ENCODE results near the gene EML5.

The EML5 gene

DNA sequence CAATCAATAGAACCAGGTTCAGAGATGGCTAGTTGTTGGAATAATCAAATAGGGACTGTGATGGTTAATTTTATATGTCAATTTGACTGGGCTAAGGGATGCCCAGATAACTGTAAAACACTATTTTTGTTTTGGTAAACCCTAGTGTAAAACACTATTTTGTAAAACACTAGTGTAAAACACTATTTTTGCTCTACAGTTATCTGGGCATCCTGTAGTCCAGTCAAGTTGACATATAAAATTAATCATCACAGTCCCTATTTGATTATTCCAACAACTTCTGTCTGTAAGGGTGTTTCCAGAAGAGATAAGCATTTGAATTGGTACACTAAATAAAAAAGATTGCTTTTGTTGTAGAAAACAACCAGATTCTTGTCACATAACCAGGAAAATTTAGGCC, 15.6 kb upstream of the EML5 start:
- no peak overlapping the region for H3K9ac ChIP-seq (ENCODE audit: low read depth in 1 of 2, low read length in 2 of 2)
- peaks cover 0 to 2% of the 10 kb centered on the region in 2 donors for H3K9me3 ChIP-seq (ENCODE audit: control insufficient read depth in 2 of 2, low read length in 2 of 2)
- no peaks in the 10 kb centered on the region for H3K36me3 ChIP-seq (ENCODE audit: control insufficient read depth in 2 of 2, insufficient read depth in 2 of 2, low read length in 2 of 2)
- H3K27ac ChIP-seq (ENCODE audit: low read depth in 2 of 2, low read length in 2 of 2): no peak overlapping the region
- no peaks in the 10 kb centered on the region for H3K4me1 ChIP-seq (ENCODE audit: control insufficient read depth in 2 of 2, insufficient read depth in 2 of 2, low read length in 2 of 2)
- H3K4me3 ChIP-seq (ENCODE audit: low read length in 2 of 2): no peak overlapping the region
- H3K27me3 ChIP-seq (ENCODE audit: control insufficient read depth in 2 of 2, insufficient read depth in 2 of 2, low read length in 2 of 2): peaks cover 0 to 2% of the 10 kb centered on the region in 2 donors

GRCh38 chr14:88804477-88804876, 11.7 kb upstream of the EML5 start:
- Histone ChIP-seq H3K4me1 (ENCODE audit: control insufficient read depth in 2 of 2, insufficient read depth in 2 of 2, low read length in 2 of 2) (no peaks in the 10 kb centered on the region), H3K36me3 (ENCODE audit: control insufficient read depth in 2 of 2, insufficient read depth in 2 of 2, low read length in 2 of 2) (no peaks in the 10 kb centered on the region), H3K27me3 (ENCODE audit: control insufficient read depth in 2 of 2, insufficient read depth in 2 of 2, low read length in 2 of 2) (peaks cover 0 to 2% of the 10 kb centered on the region in 2 donors), H3K27ac (ENCODE audit: low read depth in 2 of 2, low read length in 2 of 2) (no peak overlapping the region), H3K9me3 (ENCODE audit: control insufficient read depth in 2 of 2, low read length in 2 of 2) (peaks cover 0 to 2% of the 10 kb centered on the region in 2 donors), H3K9ac (ENCODE audit: low read depth in 1 of 2, low read length in 2 of 2) (no peak overlapping the region), H3K4me3 (ENCODE audit: low read length in 2 of 2) (no peak overlapping the region)

GRCh38 chr14:88804035-88804434, 11.3 kb upstream of the EML5 start:
- no peaks in the 10 kb centered on the region for H3K36me3 ChIP-seq (ENCODE audit: control insufficient read depth in 2 of 2, insufficient read depth in 2 of 2, low read length in 2 of 2)
- H3K4me1 ChIP-seq (ENCODE audit: control insufficient read depth in 2 of 2, insufficient read depth in 2 of 2, low read length in 2 of 2): no peaks in the 10 kb centered on the region
- peaks cover 0 to 2% of the 10 kb centered on the region in 2 donors for H3K9me3 ChIP-seq (ENCODE audit: control insufficient read depth in 2 of 2, low read length in 2 of 2)
- H3K9ac ChIP-seq (ENCODE audit: low read depth in 1 of 2, low read length in 2 of 2): no peak overlapping the region
- no peak overlapping the region for H3K27ac ChIP-seq (ENCODE audit: low read depth in 2 of 2, low read length in 2 of 2)
- H3K4me3 ChIP-seq (ENCODE audit: low read length in 2 of 2): no peak overlapping the region
- H3K27me3 ChIP-seq (ENCODE audit: control insufficient read depth in 2 of 2, insufficient read depth in 2 of 2, low read length in 2 of 2): peaks cover 0 to 2% of the 10 kb centered on the region in 2 donors

GRCh38 chr14:88802596-88802995, 9.8 kb upstream of the EML5 start:
- Histone ChIP-seq H3K27me3 (ENCODE audit: control insufficient read depth in 2 of 2, insufficient read depth in 2 of 2, low read length in 2 of 2) (peaks cover 0 to 2% of the 10 kb centered on the region in 2 donors), H3K36me3 (ENCODE audit: control insufficient read depth in 2 of 2, insufficient read depth in 2 of 2, low read length in 2 of 2) (no peaks in the 10 kb centered on the region), H3K27ac (ENCODE audit: low read depth in 2 of 2, low read length in 2 of 2) (no peak overlapping the region), H3K9me3 (ENCODE audit: control insufficient read depth in 2 of 2, low read length in 2 of 2) (peaks cover 0 to 2% of the 10 kb centered on the region in 2 donors), H3K9ac (ENCODE audit: low read depth in 1 of 2, low read length in 2 of 2) (no peak overlapping the region), H3K4me1 (ENCODE audit: control insufficient read depth in 2 of 2, insufficient read depth in 2 of 2, low read length in 2 of 2) (no peaks in the 10 kb centered on the region), H3K4me3 (ENCODE audit: low read length in 2 of 2) (no peak overlapping the region)

DNA sequence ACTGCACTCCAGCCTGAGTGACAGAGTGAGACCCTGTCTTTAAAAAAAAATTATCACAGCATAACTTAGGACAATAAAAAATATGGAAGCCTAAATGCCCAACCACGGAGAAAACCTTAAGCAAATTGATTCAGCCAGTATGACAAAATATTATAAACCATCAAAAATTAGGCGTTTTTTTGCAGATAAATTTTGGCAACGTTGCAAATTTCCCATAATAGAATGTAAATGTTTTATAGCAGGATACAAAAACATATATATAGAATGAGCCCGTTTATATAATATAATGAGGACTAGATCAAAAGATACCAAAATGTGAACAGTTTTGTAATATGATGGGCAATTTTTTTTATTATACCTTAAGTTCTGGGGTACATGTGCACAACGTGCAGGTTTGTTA, 6.8 kb upstream of the EML5 start:
- Histone ChIP-seq H3K4me3 (ENCODE audit: low read length in 2 of 2) (no peak overlapping the region), H3K27me3 (ENCODE audit: control insufficient read depth in 2 of 2, insufficient read depth in 2 of 2, low read length in 2 of 2) (peaks cover 0 to 2% of the 10 kb centered on the region in 2 donors), H3K9ac (ENCODE audit: low read depth in 1 of 2, low read length in 2 of 2) (no peak overlapping the region), H3K4me1 (ENCODE audit: control insufficient read depth in 2 of 2, insufficient read depth in 2 of 2, low read length in 2 of 2) (no peaks in the 10 kb centered on the region), H3K36me3 (ENCODE audit: control insufficient read depth in 2 of 2, insufficient read depth in 2 of 2, low read length in 2 of 2) (no peaks in the 10 kb centered on the region), H3K27ac (ENCODE audit: low read depth in 2 of 2, low read length in 2 of 2) (no peak overlapping the region), H3K9me3 (ENCODE audit: control insufficient read depth in 2 of 2, low read length in 2 of 2) (peaks cover 0 to 2% of the 10 kb centered on the region in 2 donors)

DNA sequence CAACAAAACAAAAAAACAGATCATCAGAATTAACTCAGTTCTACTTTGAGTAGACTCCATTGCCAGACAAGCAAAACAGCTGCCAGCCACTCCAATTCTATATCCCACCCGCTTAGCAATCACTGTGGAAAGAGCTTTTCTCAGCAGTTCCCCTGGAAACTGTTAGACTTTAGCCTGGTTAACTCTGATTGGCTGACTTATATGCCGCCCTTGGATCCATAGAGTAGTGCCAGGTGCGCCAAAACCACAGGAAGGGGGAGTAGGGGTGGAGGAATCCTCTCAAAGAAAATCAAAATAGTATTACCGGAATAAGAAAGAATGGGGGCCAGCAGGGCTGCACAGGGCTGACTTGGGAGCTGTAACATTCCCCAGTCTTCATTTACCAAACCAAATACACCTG, 5.4 kb upstream of the EML5 start:
- no peak overlapping the region for H3K9ac ChIP-seq (ENCODE audit: low read depth in 1 of 2, low read length in 2 of 2)
- no peak overlapping the region for H3K27ac ChIP-seq (ENCODE audit: low read depth in 2 of 2, low read length in 2 of 2)
- peaks cover 0 to 3% of the 10 kb centered on the region in 2 donors for H3K4me1 ChIP-seq (ENCODE audit: control insufficient read depth in 2 of 2, insufficient read depth in 2 of 2, low read length in 2 of 2)
- H3K27me3 ChIP-seq (ENCODE audit: control insufficient read depth in 2 of 2, insufficient read depth in 2 of 2, low read length in 2 of 2): no peaks in the 10 kb centered on the region
- H3K9me3 ChIP-seq (ENCODE audit: control insufficient read depth in 2 of 2, low read length in 2 of 2): no peaks in the 10 kb centered on the region
- no peak overlapping the region for H3K4me3 ChIP-seq (ENCODE audit: low read length in 2 of 2)
- H3K36me3 ChIP-seq (ENCODE audit: control insufficient read depth in 2 of 2, insufficient read depth in 2 of 2, low read length in 2 of 2): no peaks in the 10 kb centered on the region

DNA sequence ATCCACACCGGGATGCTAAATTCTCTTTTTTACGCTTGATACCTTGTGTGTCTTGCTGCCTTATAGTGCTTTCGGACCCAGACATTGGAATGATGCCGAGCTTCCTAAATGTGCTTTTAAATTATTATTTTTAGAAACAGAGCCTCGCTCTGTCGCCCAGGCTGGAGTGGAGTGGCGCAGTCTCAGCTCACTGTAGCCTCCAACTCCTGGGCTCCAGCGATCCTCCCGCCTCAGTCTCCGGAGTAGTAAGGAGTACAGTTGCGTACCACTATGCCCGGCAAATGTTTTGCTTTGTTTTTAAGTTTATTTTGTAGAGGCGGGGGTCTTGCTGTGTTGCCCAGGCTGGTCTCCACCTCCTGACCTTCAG, 489 bp upstream of the EML5 start:
- Histone ChIP-seq H3K27ac (ENCODE audit: low read depth in 2 of 2, low read length in 2 of 2) (peak overlapping the region in 1 of 2 donors; percentile 61), H3K4me3 (ENCODE audit: low read length in 2 of 2) (peak overlapping the region; percentile 81 to 85), H3K9me3 (ENCODE audit: control insufficient read depth in 2 of 2, low read length in 2 of 2) (no peaks in the 10 kb centered on the region), H3K4me1 (ENCODE audit: control insufficient read depth in 2 of 2, insufficient read depth in 2 of 2, low read length in 2 of 2) (peaks cover 3 to 6% of the 10 kb centered on the region in 2 donors), H3K36me3 (ENCODE audit: control insufficient read depth in 2 of 2, insufficient read depth in 2 of 2, low read length in 2 of 2) (no peaks in the 10 kb centered on the region), H3K27me3 (ENCODE audit: control insufficient read depth in 2 of 2, insufficient read depth in 2 of 2, low read length in 2 of 2) (no peaks in the 10 kb centered on the region), H3K9ac (ENCODE audit: low read depth in 1 of 2, low read length in 2 of 2) (peak overlapping the region; percentile 68 to 77)

- Histone ChIP-seq H3K9me3 (ENCODE audit: control insufficient read depth in 2 of 2, low read length in 2 of 2) (no peaks in the 10 kb centered on the region), H3K9ac (ENCODE audit: low read depth in 1 of 2, low read length in 2 of 2) (peak overlapping the region; percentile 60 to 65), H3K4me1 (ENCODE audit: control insufficient read depth in 2 of 2, insufficient read depth in 2 of 2, low read length in 2 of 2) (peaks cover 3 to 6% of the 10 kb centered on the region in 2 donors)
These were observed 902 bp downstream of the EML5 start for GRCh38 chr14:88791629-88792472.

GRCh38 chr14:88791252-88791621, 1.5 kb downstream of the EML5 start:
- H3K9me3 ChIP-seq (ENCODE audit: control insufficient read depth in 2 of 2, low read length in 2 of 2): no peaks in the 10 kb centered on the region
- H3K27me3 ChIP-seq (ENCODE audit: control insufficient read depth in 2 of 2, insufficient read depth in 2 of 2, low read length in 2 of 2): no peaks in the 10 kb centered on the region
- peaks cover 3 to 6% of the 10 kb centered on the region in 2 donors for H3K4me1 ChIP-seq (ENCODE audit: control insufficient read depth in 2 of 2, insufficient read depth in 2 of 2, low read length in 2 of 2)
- no peak overlapping the region for H3K9ac ChIP-seq (ENCODE audit: low read depth in 1 of 2, low read length in 2 of 2)
- H3K27ac ChIP-seq (ENCODE audit: low read depth in 2 of 2, low read length in 2 of 2): no peak overlapping the region
- H3K4me3 ChIP-seq (ENCODE audit: low read length in 2 of 2): no peak overlapping the region
- H3K36me3 ChIP-seq (ENCODE audit: control insufficient read depth in 2 of 2, insufficient read depth in 2 of 2, low read length in 2 of 2): no peaks in the 10 kb centered on the region

More at GRCh38 chr14:88791629-88792472, 902 bp downstream of the EML5 start:
- H3K27ac ChIP-seq (ENCODE audit: low read depth in 2 of 2, low read length in 2 of 2): peak overlapping the region; percentile 37 to 61
- no peaks in the 10 kb centered on the region for H3K36me3 ChIP-seq (ENCODE audit: control insufficient read depth in 2 of 2, insufficient read depth in 2 of 2, low read length in 2 of 2)
- peak overlapping the region; percentile 76 to 85 for H3K4me3 ChIP-seq (ENCODE audit: low read length in 2 of 2)
- H3K27me3 ChIP-seq (ENCODE audit: control insufficient read depth in 2 of 2, insufficient read depth in 2 of 2, low read length in 2 of 2): no peaks in the 10 kb centered on the region

- H3K9ac ChIP-seq (ENCODE audit: low read depth in 1 of 2, low read length in 2 of 2): no peak overlapping the region
- no peak overlapping the region for H3K27ac ChIP-seq (ENCODE audit: low read depth in 2 of 2, low read length in 2 of 2)
- H3K4me3 ChIP-seq (ENCODE audit: low read length in 2 of 2): no peak overlapping the region
- H3K4me1 ChIP-seq (ENCODE audit: control insufficient read depth in 2 of 2, insufficient read depth in 2 of 2, low read length in 2 of 2): peaks cover 3 to 6% of the 10 kb centered on the region in 2 donors
- H3K9me3 ChIP-seq (ENCODE audit: control insufficient read depth in 2 of 2, low read length in 2 of 2): no peaks in the 10 kb centered on the region
- no peaks in the 10 kb centered on the region for H3K27me3 ChIP-seq (ENCODE audit: control insufficient read depth in 2 of 2, insufficient read depth in 2 of 2, low read length in 2 of 2)
- no peaks in the 10 kb centered on the region for H3K36me3 ChIP-seq (ENCODE audit: control insufficient read depth in 2 of 2, insufficient read depth in 2 of 2, low read length in 2 of 2)
These were observed 2.1 kb downstream of the EML5 start for GRCh38 chr14:88790501-88791251.

Measured in mucosa of rectum (tissue), 2 donors.